Right lobe of liver (tissue), 6 donors: ENCODE measurements around the gene EGLN2. TPM values are rescaled to one million over a fixed set of nuclear protein-coding genes. Genes with fewer than 3 reads are reported as not detected.
"Not testable (repeated sequence)": the region's sequence is repeated elsewhere in the genome, so short reads cannot be mapped to it uniquely, and the experiment has no call there.

Experiments
- ATAC-seq, 4 donors: fragments of 200-7000 bp; cut with Tn5 transposase; one replicate each; pipeline ENCODE4 v1.9.1; 2020; ENCODE audit warnings: mild to moderate bottlenecking in 4 of 4, moderate library complexity in 4 of 4
- DNase-seq, 3 donors: peaks; one replicate each; pipeline ENCODE4 v3.0.0-alpha.2; 2020
- H3K27ac ChIP-seq, 3 donors: fragments of 200-600 bp; one replicate each; pipeline ENCODE4 v1.8.0; 2022
- H3K27me3 ChIP-seq, 2 donors: fragments of 200-600 bp; one replicate each; pipeline ENCODE4 v1.8.0; 2022
- H3K36me3 ChIP-seq, 4 donors: fragments of 200-600 bp; sonication (generic) in 1 of 4; one replicate each; pipeline versions ENCODE4 v1.5.1 to v1.8.0; 2017 to 2022; ENCODE audit warnings: control low read depth in 1 of 4
- H3K4me1 ChIP-seq, 4 donors: fragments of 200-600 bp; sonication (generic) in 1 of 4; one replicate each; pipeline versions ENCODE4 v1.5.1 to v1.8.0; 2017 to 2022; ENCODE audit warnings: control low read depth in 1 of 4
- H3K4me3 ChIP-seq, 3 donors: fragments of 200-600 bp; one replicate each; pipeline ENCODE4 v1.8.0; 2022
- H3K9me3 ChIP-seq, 4 donors: fragments of 200-600 bp; sonication (generic) in 1 of 4; one replicate each; pipeline versions ENCODE4 v1.5.1 to v1.8.0; 2017 to 2022; ENCODE audit warnings: control low read depth in 1 of 4
- CTCF ChIP-seq, 4 donors: fragments of 200-600 bp in 3 of 4; fragments of 450-650 bp in 1 of 4; IDR thresholded peaks; one replicate each; pipeline versions ENCODE4 v1.5.1 to v1.8.0; 2016 to 2022; ENCODE audit warnings: antibody characterized with exemption in 4 of 4, mild to moderate bottlenecking in 2 of 4
- POLR2A ChIP-seq: fragments of 450-650 bp; IDR thresholded peaks from one replicate; pipeline ENCODE4 v1.6.1; 2017; ENCODE audit warnings: antibody characterized with exemption, mild to moderate bottlenecking
- WGBS: methylation state at CpG from one replicate; pipeline ENCODE4 v1.1.6; 2018; ENCODE audit warnings: low coverage, low lambda C conversion rate; ENCODE audit not compliant: insufficient coverage; ENCODE audit errors: missing lambda C conversion rate; 5-methylcytosine and 5-hydroxymethylcytosine counted together
- intact Hi-C, 2 donors: fragments of 100-400 bp; cut with DNase I; formaldehyde crosslinking; loops; one replicate each; pipeline versions ENCODE4 v1.11.2 to v1.14.1; 2022
- total RNA-seq, 6 experiments: library from RNA; depleted of rRNA in 2 of 6; stranded (reverse); fragments of >200 nt in 2 of 6; fragmentation: NEBNext Ultra II Directional in 3 of 6; extraction: Animal tissue kit (Norgen Biotek cat#: 25700) in 3 of 6; gene quantifications; one replicate each; pipeline versions ENCODE4 v1.1.0 to v1.2.4, GENCODE V29; 2016 to 2023
- donor health status: DM: no; HTN: yes; CAD: no.
- donor health status: DM: no; HTN: no; CAD: no.
- donor health status: DM: no; HTN: no; CAD: no.
- donor health status: DM: no; HTN: yes; CAD: no.
- donor health status: DM: no; HTN: yes; CAD: no.

The EGLN2 gene
- total RNA-seq, 6 experiments from 2014 or later = 34.5 to 47.0 (median 37.4) TPM

GRCh38 chr19:40763526-40763925 is 35.5 kb upstream of the EGLN2 start:
- WGBS = 100% methylated on average over 2 of the region's 7 CpGs
- intact Hi-C loops = no loop called here
- no peak overlapping the region for H3K27ac ChIP-seq
- H3K9me3 ChIP-seq = no peaks in the 10 kb centered on the region
- no peaks in the 10 kb centered on the region for H3K4me1 ChIP-seq
- no peaks in the 10 kb centered on the region for H3K27me3 ChIP-seq
- TF ChIP-seq POLR2A (no peak), CTCF (IDR thresholded peaks at IDR 0.05) (no peak)
- DNase-seq = no peak
- no peak overlapping the region for H3K4me3 ChIP-seq
- H3K36me3 ChIP-seq = peaks cover 33 to 85% (median 55%) of the 10 kb centered on the region in 4 donors
- ATAC-seq = no peak

- no peak overlapping the region for H3K4me3 ChIP-seq
- H3K36me3 ChIP-seq = peaks cover 31 to 81% (median 53%) of the 10 kb centered on the region in 4 donors
- ATAC-seq (no peak), DNase-seq (no peak)
- intact Hi-C loops = no loop called here
- H3K27ac ChIP-seq = no peak overlapping the region
- TF ChIP-seq CTCF (IDR thresholded peaks at IDR 0.05) = no peak
- TF ChIP-seq POLR2A = no peak
- 84% methylated on average over 9 of the region's 10 CpGs for WGBS
- H3K27me3 ChIP-seq = no peaks in the 10 kb centered on the region
- H3K9me3 ChIP-seq = no peaks in the 10 kb centered on the region
- H3K4me1 ChIP-seq = no peaks in the 10 kb centered on the region
These were observed 35.0 kb upstream of the EGLN2 start for GRCh38 chr19:40763963-40764362.

DNA sequence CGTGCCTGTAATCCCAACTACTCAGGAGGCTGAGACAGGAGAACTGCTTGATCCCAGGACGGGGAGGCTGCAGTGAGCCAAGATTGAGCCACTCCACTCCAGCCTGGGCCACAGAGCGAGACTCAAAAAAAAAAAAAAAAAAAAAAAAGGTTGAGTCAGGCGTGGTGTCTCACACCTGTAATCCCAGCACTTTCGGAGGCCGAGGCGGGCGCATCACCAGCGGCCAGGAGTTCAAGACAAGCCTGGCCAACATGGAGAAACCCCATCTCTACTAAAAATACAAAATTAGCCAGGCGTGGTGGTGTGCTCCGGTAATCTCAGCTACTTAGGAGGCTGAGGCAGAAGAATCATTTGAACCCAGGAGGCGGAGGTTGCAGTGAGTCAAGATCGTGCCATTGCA is 32.6 kb upstream of the EGLN2 start:
- 86% methylated on average over 9 of the region's 13 CpGs for WGBS
- ATAC-seq, intact Hi-C loops, DNase-seq, H3K4me1 ChIP-seq, H3K9me3 ChIP-seq, H3K4me3 ChIP-seq, H3K27me3 ChIP-seq, H3K27ac ChIP-seq: not testable (repeated sequence)
- peaks cover 22 to 56% (median 40%) of the 10 kb centered on the region in 4 donors for H3K36me3 ChIP-seq

DNA sequence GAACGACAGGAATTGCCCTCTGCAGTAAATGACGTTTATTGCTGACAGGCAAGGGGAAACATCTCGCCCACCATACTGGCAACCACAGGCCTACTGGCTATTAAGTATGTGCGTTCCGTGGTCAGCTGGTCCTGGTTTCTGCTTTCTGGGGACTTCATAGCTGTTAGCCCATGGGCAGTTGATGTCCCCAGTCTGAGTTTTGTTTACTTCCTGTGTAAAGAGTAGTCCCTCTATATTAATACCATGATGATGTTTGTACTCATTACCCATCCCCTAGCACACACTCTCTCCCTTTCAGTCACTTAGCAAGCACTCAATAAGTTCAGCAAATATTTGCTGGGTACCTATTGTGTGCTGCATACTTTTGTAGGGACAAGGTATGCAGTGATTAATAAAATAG is 30.1 kb upstream of the EGLN2 start:
- Histone ChIP-seq H3K36me3 (peaks cover 8 to 32% (median 21%) of the 10 kb centered on the region in 4 donors), H3K4me3 (no peak overlapping the region), H3K27ac (no peak overlapping the region), H3K27me3 (no peaks in the 10 kb centered on the region), H3K9me3 (no peaks in the 10 kb centered on the region), H3K4me1 (no peaks in the 10 kb centered on the region)
- WGBS = 85% methylated on average over 5 of the region's 5 CpGs
- intact Hi-C loops = no loop called here
- DNase-seq = no peak
- no peak for TF ChIP-seq CTCF (IDR thresholded peaks at IDR 0.05)
- TF ChIP-seq POLR2A = no peak
- ATAC-seq = no peak

GRCh38 chr19:40771101-40771862 is 27.7 kb upstream of the EGLN2 start:
- H3K27me3 ChIP-seq, H3K36me3 ChIP-seq, H3K9me3 ChIP-seq, DNase-seq, H3K27ac ChIP-seq, H3K4me3 ChIP-seq, ATAC-seq, H3K4me1 ChIP-seq, intact Hi-C loops: not testable (repeated sequence)
- 90% methylated on average over 8 of the region's 10 CpGs for WGBS
